ENCODE results near the gene MARF1. TPM values are rescaled to one million over a fixed set of nuclear protein-coding genes. Genes with fewer than 3 reads are reported as not detected.

MARF1 gene
- total RNA-seq, 1 experiment from 2014 or later = 57.6 TPM

- Mint-ChIP-seq H3K4me3 (ENCODE audit: low read depth, unreplicated experiment) (no peak overlapping the region), H3K36me3 (ENCODE audit: insufficient read depth, unreplicated experiment) (no peaks in the 10 kb centered on the region), H3K27me3 (ENCODE audit: unreplicated experiment) (no peaks in the 10 kb centered on the region), H3K27ac (ENCODE audit: unreplicated experiment) (peak overlapping the region; percentile 10), H3K9me3 (ENCODE audit: low read depth, unreplicated experiment) (no peaks in the 10 kb centered on the region), H3K4me1 (ENCODE audit: low read depth, unreplicated experiment) (no peaks in the 10 kb centered on the region)
- BruUV-seq (replicated peaks) = no TSS peak
- intact Hi-C loops (cut with micrococcal nuclease; ENCODE audit: unreplicated experiment) = no loop called here
- no peak for TF ChIP-seq CTCF (IDR thresholded peaks at IDR 0.05; ENCODE audit: unreplicated experiment)
- CTCF ChIA-PET = interaction anchor here (0.7 kb wide), 1 partner anchor 534 kb away, joined by 3 read pairs; no protein-coding TSS in a partner anchor
- DNase-seq = no peak
Measured at GRCh38 chr16:15581127-15581815, 61.7 kb downstream of the MARF1 start.

- H3K4me1 Mint-ChIP-seq (ENCODE audit: low read depth, unreplicated experiment) = no peaks in the 10 kb centered on the region
- no peak overlapping the region for H3K27ac Mint-ChIP-seq (ENCODE audit: unreplicated experiment)
- BruUV-seq (replicated peaks) = no TSS peak
- TF ChIP-seq CTCF (IDR thresholded peaks at IDR 0.05; ENCODE audit: unreplicated experiment) = no peak
- no peaks in the 10 kb centered on the region for H3K27me3 Mint-ChIP-seq (ENCODE audit: unreplicated experiment)
- intact Hi-C loops (cut with micrococcal nuclease; ENCODE audit: unreplicated experiment) = no loop called here
- no peaks in the 10 kb centered on the region for H3K9me3 Mint-ChIP-seq (ENCODE audit: low read depth, unreplicated experiment)
- H3K4me3 Mint-ChIP-seq (ENCODE audit: low read depth, unreplicated experiment) = no peak overlapping the region
- DNase-seq = no peak
- CTCF ChIA-PET = interaction anchor here (1.5 kb wide), 1 partner anchor 12 kb away, joined by 7 read pairs; no protein-coding TSS in a partner anchor
- H3K36me3 Mint-ChIP-seq (ENCODE audit: insufficient read depth, unreplicated experiment) = no peaks in the 10 kb centered on the region
Measured at GRCh38 chr16:15578824-15579223, 64.1 kb downstream of the MARF1 start.

- Mint-ChIP-seq H3K4me3 (ENCODE audit: low read depth, unreplicated experiment) (no peak overlapping the region), H3K9me3 (ENCODE audit: low read depth, unreplicated experiment) (no peaks in the 10 kb centered on the region), H3K27ac (ENCODE audit: unreplicated experiment) (no peak overlapping the region), H3K4me1 (ENCODE audit: low read depth, unreplicated experiment) (peaks cover 15% of the 10 kb centered on the region), H3K36me3 (ENCODE audit: insufficient read depth, unreplicated experiment) (peaks cover 7% of the 10 kb centered on the region), H3K27me3 (ENCODE audit: unreplicated experiment) (no peaks in the 10 kb centered on the region)
- BruUV-seq (replicated peaks) = no TSS peak
- no peak for TF ChIP-seq CTCF (IDR thresholded peaks at IDR 0.05; ENCODE audit: unreplicated experiment)
- intact Hi-C loops (cut with micrococcal nuclease; ENCODE audit: unreplicated experiment) = no loop called here
- CTCF ChIA-PET = no interaction called here
- DNase-seq = no peak
Measured at GRCh38 chr16:15576960-15577958, 65.7 kb downstream of the MARF1 start.

GRCh38 chr16:15575293-15576049, 67.5 kb downstream of the MARF1 start:
- Mint-ChIP-seq H3K27me3 (ENCODE audit: unreplicated experiment) (no peaks in the 10 kb centered on the region), H3K36me3 (ENCODE audit: insufficient read depth, unreplicated experiment) (peaks cover 7% of the 10 kb centered on the region), H3K4me1 (ENCODE audit: low read depth, unreplicated experiment) (peaks cover 25% of the 10 kb centered on the region), H3K4me3 (ENCODE audit: low read depth, unreplicated experiment) (no peak overlapping the region), H3K9me3 (ENCODE audit: low read depth, unreplicated experiment) (peaks cover 2% of the 10 kb centered on the region), H3K27ac (ENCODE audit: unreplicated experiment) (no peak overlapping the region)
- intact Hi-C loops (cut with micrococcal nuclease; ENCODE audit: unreplicated experiment) = no loop called here
- CTCF ChIA-PET = interaction anchor here (0.5 kb wide), 1 partner anchor 26 kb away, joined by 3 read pairs; no protein-coding TSS in a partner anchor
- no peak for DNase-seq
- BruUV-seq (replicated peaks) = no TSS peak
- no peak for TF ChIP-seq CTCF (IDR thresholded peaks at IDR 0.05; ENCODE audit: unreplicated experiment)

Measured in Calu3 (cell line).